Stomach (tissue), 19 donors: ENCODE results near the gene RAB4B. TPM values are rescaled to one million over a fixed set of nuclear protein-coding genes. Genes with fewer than 3 reads are reported as not detected.
A peak's percentile ranks its signal among the peaks of the same experiment; 100 is the strongest.
"Not testable (repeated sequence)": the region's sequence is repeated elsewhere in the genome, so short reads cannot be mapped to it uniquely, and the experiment has no call there.

Source experiments
- DNase-seq, 2 donors: peaks; one replicate each; pipeline versions ENCODE4 v3.0.0 to v3.0.0-alpha.2; 2013 to 2019
- H3K27ac ChIP-seq, 5 donors: fragments of 200-600 bp in 4 of 5; sonication (generic) in 4 of 5; one replicate each; pipeline ENCODE4 v1.5.1; 2013 to 2019; ENCODE audit warnings: mild to moderate bottlenecking in 1 of 5, moderate library complexity in 1 of 5
- H3K27me3 ChIP-seq, 3 donors: fragments of 200-600 bp; sonication (generic); one replicate each; pipeline ENCODE4 v1.5.1; 2017 to 2019; ENCODE audit warnings: mixed run types in 1 of 3
- H3K36me3 ChIP-seq, 4 donors: fragments of 200-600 bp; sonication (generic); 1 replicate in 3 of 4; 2 replicates in 1 of 4; pipeline ENCODE4 v1.5.1; 2016 to 2019
- H3K4me1 ChIP-seq, 4 donors: fragments of 200-600 bp; sonication (generic); one replicate each; pipeline ENCODE4 v1.5.1; 2016 to 2019
- H3K4me3 ChIP-seq, 4 donors: fragments of 200-600 bp; sonication (generic) in 3 of 4; one replicate each; pipeline ENCODE4 v1.5.1; 2016 to 2019; ENCODE audit warnings: mild to moderate bottlenecking in 1 of 4
- H3K9me3 ChIP-seq, 4 donors: fragments of 200-600 bp; sonication (generic); one replicate each; pipeline ENCODE4 v1.5.1; 2016 to 2019
- CTCF ChIP-seq, 7 experiments: fragments of 450-650 bp in 4 of 7; fragments of 200-600 bp in 3 of 7; sonication (generic) in 3 of 7; IDR thresholded peaks; one replicate each; pipeline ENCODE4 v1.5.1; 2016 to 2019; ENCODE audit warnings: antibody characterized with exemption in 7 of 7, control low read depth in 2 of 7, mild to moderate bottlenecking in 1 of 7
- EP300 ChIP-seq: sonication (generic); formaldehyde crosslinking; IDR thresholded peaks from one replicate; pipeline ENCODE4 v1.6.1; 2017; ENCODE audit warnings: antibody characterized with exemption
- POLR2A ChIP-seq, 4 donors: fragments of 450-650 bp; IDR thresholded peaks; one replicate each; pipeline ENCODE4 v1.6.1; 2016; ENCODE audit warnings: antibody characterized with exemption in 4 of 4, control low read depth in 2 of 4, mild to moderate bottlenecking in 1 of 4, moderate library complexity in 1 of 4
- POLR2AphosphoS5 ChIP-seq, 3 donors: sonication (generic); formaldehyde crosslinking; IDR thresholded peaks; one replicate each; pipeline ENCODE4 v1.6.1; 2016; ENCODE audit warnings: antibody characterized with exemption in 3 of 3
- WGBS, 5 donors: extraction: QIAGEN DNeasy Blood & Tissue Kit in 3 of 5; methylation state at CpG; one replicate each; pipeline versions ENCODE4 v1.1.5 to v1.1.7; 2013 to 2018; 5-methylcytosine and 5-hydroxymethylcytosine counted together
- intact Hi-C: fragments of 100-400 bp; cut with DNase I; formaldehyde crosslinking; loops from one replicate; pipeline ENCODE4 v1.15.1; 2023; ENCODE audit warnings: low total_unique reads
- long read RNA-seq, 10 donors: transcript quantifications; one replicate each; lab custom pipeline, GENCODE V29; 2026
- polyA plus RNA-seq, 3 donors: library from polyadenylated mRNA; stranded (reverse); fragments of 200-250 nt; gene quantifications; one replicate each; pipeline ENCODE4 v1.2.3, GENCODE V29; 2013
- total RNA-seq, 5 donors: library from RNA; depleted of rRNA; stranded (reverse); fragments of >200 nt; gene quantifications; one replicate each; pipeline versions ENCODE4 v1.1.0 to v1.2.3, GENCODE V29; 2014 to 2016
- donor health status: healthy with polysubstance abuse.
- donor health status: Bipolar disorder and iron deficiency.
- donor health status: healthy.

Gene RAB4B, protein sequence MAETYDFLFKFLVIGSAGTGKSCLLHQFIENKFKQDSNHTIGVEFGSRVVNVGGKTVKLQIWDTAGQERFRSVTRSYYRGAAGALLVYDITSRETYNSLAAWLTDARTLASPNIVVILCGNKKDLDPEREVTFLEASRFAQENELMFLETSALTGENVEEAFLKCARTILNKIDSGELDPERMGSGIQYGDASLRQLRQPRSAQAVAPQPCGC
- total RNA-seq: 10 to 100 TPM in 4 of 5 donors, not detected in 1; 10.3 to 47.8 (median 28.9) TPM
- polyA plus RNA-seq: 10 to 100 TPM; 31.6 to 53.7 (median 39.2) TPM
- long read RNA-seq, donor 1, transcript RAB4B-205 (3 exons, 1,728 nt): major isoform, 7 of 9 reads
- long read RNA-seq, donor 1, partial matches to known transcripts: 0 of 9 reads
- long read RNA-seq, donor 1, other reads (novel, unspliced or antisense): 0 of 9 reads
- long read RNA-seq, donor 2, transcript RAB4B-205 (3 exons, 1,728 nt): major isoform, 7 of 13 reads
- long read RNA-seq, donor 2, transcript RAB4B-201 (8 exons, 1,133 nt): minor isoform, 6 of 13 reads
- long read RNA-seq, donor 2, partial matches to known transcripts: 0 of 13 reads
- long read RNA-seq, donor 2, other reads (novel, unspliced or antisense): 0 of 13 reads
- long read RNA-seq, donor 3, partial matches to known transcripts: 0 of 5 reads
- long read RNA-seq, donor 3, other reads (novel, unspliced or antisense): 0 of 5 reads
- long read RNA-seq, donor 4: 0 reads
- long read RNA-seq, donor 5, transcript RAB4B-201 (8 exons, 1,133 nt): major isoform, 5 of 5 reads
- long read RNA-seq, donor 5, partial matches to known transcripts: 0 of 5 reads
- long read RNA-seq, donor 5, other reads (novel, unspliced or antisense): 0 of 5 reads
- long read RNA-seq, donor 6, transcript RAB4B-205 (3 exons, 1,728 nt): minor isoform, 5 of 12 reads
- long read RNA-seq, donor 6, transcript RAB4B-201 (8 exons, 1,133 nt): major isoform, 7 of 12 reads
- long read RNA-seq, donor 6, partial matches to known transcripts: 0 of 12 reads
- long read RNA-seq, donor 6, other reads (novel, unspliced or antisense): 0 of 12 reads
- long read RNA-seq, donor 7, transcript RAB4B-201 (8 exons, 1,133 nt): major isoform, 5 of 6 reads
- long read RNA-seq, donor 7, partial matches to known transcripts: 0 of 6 reads
- long read RNA-seq, donor 7, other reads (novel, unspliced or antisense): 0 of 6 reads
- long read RNA-seq, donor 8, transcript RAB4B-201 (8 exons, 1,133 nt): major isoform, 7 of 9 reads
- long read RNA-seq, donor 8, partial matches to known transcripts: 0 of 9 reads
- long read RNA-seq, donor 8, other reads (novel, unspliced or antisense): 0 of 9 reads
- long read RNA-seq, donor 9, partial matches to known transcripts: 0 of 1 reads
- long read RNA-seq, donor 9, other reads (novel, unspliced or antisense): 0 of 1 reads
- long read RNA-seq, donor 10, partial matches to known transcripts: 0 of 2 reads
- long read RNA-seq, donor 10, other reads (novel, unspliced or antisense): 0 of 2 reads

GRCh38 chr19:40777937-40778705, at the start of gene RAB4B:
Gene RAB4B (plus strand): TSS chr19:40778247. CDS start chr19:40778376, 129 bp downstream.
- H3K27ac ChIP-seq: peak within 1 kb of the TSS; percentile 96 to 99 (median 98)
- no peak for TF ChIP-seq EP300
- peak; percentile 46 to 94 (median 88) for TF ChIP-seq POLR2AphosphoS5 (IDR thresholded peaks at IDR 0.05)
- TF ChIP-seq CTCF (IDR thresholded peaks at IDR 0.05): peak in 1 of 7 experiments; percentile 10
- peak in 2 of 4 donors; percentile 22 to 74 for TF ChIP-seq POLR2A (IDR thresholded peaks at IDR 0.05)
- WGBS, 5 donors: 0 to 1% (median 0%) methylated on average over 43 to 56 of the region's 56 CpGs
- no peaks in the 10 kb centered on the region for H3K27me3 ChIP-seq
- intact Hi-C loops: no loop called here
- peak; percentile 100 for DNase-seq
- H3K4me1 ChIP-seq: peaks cover 13 to 23% (median 19%) of the 10 kb centered on the region in 4 donors
- no peaks in the 10 kb centered on the region for H3K9me3 ChIP-seq
- H3K36me3 ChIP-seq: peaks cover 0 to 18% (median 6%) of the 10 kb centered on the region in 4 donors
- H3K4me3 ChIP-seq: peak within 1 kb of the TSS; percentile 45 to 78 (median 64)

DNA sequence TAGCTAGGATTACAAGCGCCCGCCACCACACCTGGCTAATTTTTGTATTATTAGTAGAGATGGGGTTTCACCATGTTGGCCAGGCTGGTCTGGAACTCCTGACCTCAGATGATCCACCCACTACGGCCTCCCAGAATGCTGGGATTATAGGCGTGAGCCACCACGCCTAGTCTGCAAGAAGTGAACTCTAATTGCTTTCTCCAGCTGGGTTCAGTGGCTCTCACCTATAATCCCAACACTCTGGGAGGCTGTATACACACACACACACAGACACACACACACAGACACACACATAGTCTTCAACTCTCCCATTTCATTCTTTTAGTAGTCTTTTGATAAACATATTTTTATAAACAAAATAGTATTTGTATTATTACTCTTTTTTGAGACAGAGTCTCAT, 48.0 kb upstream of the RAB4B start:
- intact Hi-C loops, H3K27ac ChIP-seq, H3K27me3 ChIP-seq, H3K9me3 ChIP-seq, H3K4me3 ChIP-seq, DNase-seq: not testable (repeated sequence)
- Histone ChIP-seq H3K36me3 (peaks cover 92 to 100% (median 100%) of the 10 kb centered on the region in 4 donors), H3K4me1 (peaks cover 0 to 12% (median 2%) of the 10 kb centered on the region in 4 donors)
- 83 to 93% (median 90%) methylated on average over 5 of the region's 5 CpGs for WGBS, 5 donors

- H3K27me3 ChIP-seq, H3K4me3 ChIP-seq, H3K9me3 ChIP-seq, intact Hi-C loops, H3K27ac ChIP-seq, DNase-seq: not testable (repeated sequence)
- Histone ChIP-seq H3K36me3 (peaks cover 86 to 100% (median 100%) of the 10 kb centered on the region in 4 donors), H3K4me1 (peaks cover 0 to 19% (median 8%) of the 10 kb centered on the region in 4 donors)
- 91 to 98% (median 96%) methylated on average over 16 of the region's 16 CpGs for WGBS, 5 donors
These were observed 45.7 kb upstream of the RAB4B start for GRCh38 chr19:40732304-40732703.

DNA sequence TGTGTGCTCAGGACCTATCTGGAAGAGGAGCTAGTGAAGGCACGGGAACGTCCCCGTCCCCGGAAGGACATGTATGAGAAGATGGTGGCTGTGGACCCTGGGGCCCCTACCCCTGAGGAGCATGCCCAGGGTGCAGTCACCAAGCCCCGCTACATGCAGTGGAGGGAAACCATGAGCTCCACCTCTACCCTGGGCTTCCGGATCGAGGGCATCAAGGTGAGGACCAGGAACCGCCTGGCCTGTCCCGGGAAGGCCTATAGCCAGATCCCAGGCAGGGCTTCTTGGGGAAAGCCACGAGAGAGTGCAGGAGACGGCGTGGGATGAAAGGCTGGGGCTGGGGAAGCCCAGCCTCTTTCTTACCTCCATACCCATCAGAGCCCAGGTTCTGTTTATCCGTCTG, 44.9 kb upstream of the RAB4B start:
- H3K27me3 ChIP-seq: no peaks in the 10 kb centered on the region
- intact Hi-C loops: no loop called here
- peaks cover 0 to 19% (median 8%) of the 10 kb centered on the region in 4 donors for H3K4me1 ChIP-seq
- TF ChIP-seq POLR2A (IDR thresholded peaks at IDR 0.05): no peak
- TF ChIP-seq CTCF (IDR thresholded peaks at IDR 0.05): no peak
- TF ChIP-seq EP300: no peak
- no peak for TF ChIP-seq POLR2AphosphoS5 (IDR thresholded peaks at IDR 0.05)
- H3K9me3 ChIP-seq: no peaks in the 10 kb centered on the region
- no peak overlapping the region for H3K27ac ChIP-seq
- H3K4me3 ChIP-seq: no peak overlapping the region
- WGBS, 5 donors: 91 to 95% (median 93%) methylated on average over 13 of the region's 13 CpGs
- peaks cover 82 to 100% (median 100%) of the 10 kb centered on the region in 4 donors for H3K36me3 ChIP-seq
- DNase-seq: no peak
